WTC11 (cell line): ENCODE measurements around the gene YPEL4. TPM values are rescaled to one million over a fixed set of nuclear protein-coding genes. Genes with fewer than 3 reads are reported as not detected.

Source experiments
- ATF1 ChIP-seq: sonication (generic); formaldehyde crosslinking; IDR thresholded peaks from 2 replicates; pipeline ENCODE4 v1.8.1; 2023; ENCODE audit warnings: mild to moderate bottlenecking, moderate library complexity, missing genetic modification reagents
- ATF2 ChIP-seq: sonication (generic); formaldehyde crosslinking; IDR thresholded peaks from 2 replicates; pipeline ENCODE4 v1.8.1; 2022; ENCODE audit warnings: low read depth, missing genetic modification reagents, borderline replicate concordance
- ELF4 ChIP-seq: sonication (generic); formaldehyde crosslinking; IDR thresholded peaks from 2 replicates; pipeline ENCODE4 v1.8.1; 2022; ENCODE audit warnings: low read depth, mild to moderate bottlenecking, moderate library complexity, missing genetic modification reagents
- ETV6 ChIP-seq: sonication (generic); formaldehyde crosslinking; IDR thresholded peaks from 2 replicates; pipeline ENCODE4 v1.8.1; 2022; ENCODE audit warnings: mild to moderate bottlenecking, missing genetic modification reagents
- FOXK1 ChIP-seq: sonication (generic); formaldehyde crosslinking; IDR thresholded peaks from 2 replicates; pipeline ENCODE4 v1.8.0; 2022; ENCODE audit warnings: mild to moderate bottlenecking, moderate library complexity, missing genetic modification reagents
- GABPB1 ChIP-seq: sonication (generic); formaldehyde crosslinking; IDR thresholded peaks from 2 replicates; pipeline ENCODE4 v1.8.1; 2023; ENCODE audit warnings: mild to moderate bottlenecking, missing genetic modification reagents
- GRHL2 ChIP-seq: fragments of 250-450 bp; sonication (Bioruptor Pico); IDR thresholded peaks from 2 replicates; pipeline ENCODE4 v1.8.0; 2022; ENCODE audit warnings: mild to moderate bottlenecking, moderate library complexity; ENCODE audit not compliant: insufficient replicate concordance, severe bottlenecking
- IRF1 ChIP-seq: sonication (generic); formaldehyde crosslinking; IDR thresholded peaks from 2 replicates; pipeline ENCODE4 v1.8.0; 2023; ENCODE audit warnings: missing genetic modification reagents
- JUN ChIP-seq: sonication (generic); formaldehyde crosslinking; IDR thresholded peaks from 2 replicates; pipeline ENCODE4 v1.8.0; 2023; ENCODE audit warnings: mild to moderate bottlenecking, missing genetic modification reagents
- MLX ChIP-seq: sonication (generic); formaldehyde crosslinking; IDR thresholded peaks from 2 replicates; pipeline ENCODE4 v1.8.1; 2023; ENCODE audit warnings: mild to moderate bottlenecking, missing genetic modification reagents, moderate library complexity
- OVOL2 ChIP-seq: fragments of 250-450 bp; sonication (Bioruptor Pico); IDR thresholded peaks from 2 replicates; pipeline ENCODE4 v1.9.0; 2021; ENCODE audit warnings: mild to moderate bottlenecking, borderline replicate concordance
- TCF7 ChIP-seq: sonication (generic); formaldehyde crosslinking; IDR thresholded peaks from 2 replicates; pipeline ENCODE4 v1.8.0; 2022; ENCODE audit warnings: mild to moderate bottlenecking, low read depth, missing genetic modification reagents, moderate library complexity
- TEAD1 ChIP-seq: sonication (generic); formaldehyde crosslinking; IDR thresholded peaks from 2 replicates; pipeline ENCODE4 v1.8.0; 2022; ENCODE audit warnings: mild to moderate bottlenecking, missing genetic modification reagents
- ZNF263 ChIP-seq: sonication (generic); formaldehyde crosslinking; IDR thresholded peaks from 2 replicates; pipeline ENCODE4 v1.8.1; 2022; ENCODE audit warnings: low read depth, mild to moderate bottlenecking, moderate library complexity, missing genetic modification reagents
- ZNF317 ChIP-seq: sonication (generic); formaldehyde crosslinking; IDR thresholded peaks from 2 replicates; pipeline ENCODE4 v1.8.1; 2023; ENCODE audit warnings: low read depth, mild to moderate bottlenecking, moderate library complexity, missing genetic modification reagents, borderline replicate concordance
- total RNA-seq: library from RNA; stranded (reverse); gene quantifications from 3 replicates; pipeline ENCODE4 v1.2.3, GENCODE V29; 2021
- TF ChIP-seq, protein P1 (sequence below): fragments of 250-450 bp; sonication (Bioruptor Pico); IDR thresholded peaks from 2 replicates; pipeline ENCODE4 v1.9.0; 2021; ENCODE audit warnings: mild to moderate bottlenecking, borderline replicate concordance
- TF ChIP-seq, protein P2 (sequence below): sonication (generic); formaldehyde crosslinking; IDR thresholded peaks from 2 replicates; pipeline ENCODE4 v1.8.1; 2022; ENCODE audit warnings: mild to moderate bottlenecking, moderate library complexity, missing genetic modification reagents
- TF ChIP-seq, protein P3 (sequence below): fragments of 250-450 bp; sonication (Bioruptor Pico); IDR thresholded peaks from 2 replicates; pipeline ENCODE4 v1.9.0; 2021; ENCODE audit warnings: mild to moderate bottlenecking
- TF ChIP-seq, protein P4 (sequence below): fragments of 250-450 bp; sonication (Bioruptor Pico); conservative IDR thresholded peaks from 2 replicates; pipeline ENCODE4 v1.9.0; 2021; ENCODE audit warnings: mild to moderate bottlenecking
- TF ChIP-seq, protein P5 (sequence below): sonication (generic); formaldehyde crosslinking; IDR thresholded peaks from 2 replicates; pipeline ENCODE4 v1.8.1; 2023; ENCODE audit warnings: mild to moderate bottlenecking, missing genetic modification reagents
- TF ChIP-seq, protein P6 (sequence below): sonication (generic); formaldehyde crosslinking; IDR thresholded peaks from 2 replicates; pipeline ENCODE4 v1.8.1; 2022; ENCODE audit warnings: low read depth, mild to moderate bottlenecking, moderate library complexity, missing genetic modification reagents, borderline replicate concordance

Gene YPEL4
- total RNA-seq, 1 experiment from 2014 or later = 0.15 TPM

GRCh38 chr11:57649826-57650738, at the start of gene YPEL4 (continued):
- no peak for TF ChIP-seq GABPB1
- no peak for TF ChIP-seq TCF7 (CRISPR knock-in tag)
- TF ChIP-seq ELF4 = no peak
- TF ChIP-seq GRHL2 (CRISPR knock-in tag) = no peak
- no peak for TF ChIP-seq ZNF263 (CRISPR knock-in tag)
- no peak for TF ChIP-seq FOXK1 (CRISPR knock-in tag)
- TF ChIP-seq ATF1 = no peak
- 0 out of 2 replicates have a peak, but pooled peaks have one; percentile 52 for TF ChIP-seq OVOL2 (CRISPR knock-in tag)
- no peak for TF ChIP-seq JUN (CRISPR knock-in tag)
- 0 out of 2 replicates have a peak, but pooled peaks have one; percentile 15 for TF ChIP-seq TEAD1 (CRISPR knock-in tag)
- TF ChIP-seq, protein P1, sequence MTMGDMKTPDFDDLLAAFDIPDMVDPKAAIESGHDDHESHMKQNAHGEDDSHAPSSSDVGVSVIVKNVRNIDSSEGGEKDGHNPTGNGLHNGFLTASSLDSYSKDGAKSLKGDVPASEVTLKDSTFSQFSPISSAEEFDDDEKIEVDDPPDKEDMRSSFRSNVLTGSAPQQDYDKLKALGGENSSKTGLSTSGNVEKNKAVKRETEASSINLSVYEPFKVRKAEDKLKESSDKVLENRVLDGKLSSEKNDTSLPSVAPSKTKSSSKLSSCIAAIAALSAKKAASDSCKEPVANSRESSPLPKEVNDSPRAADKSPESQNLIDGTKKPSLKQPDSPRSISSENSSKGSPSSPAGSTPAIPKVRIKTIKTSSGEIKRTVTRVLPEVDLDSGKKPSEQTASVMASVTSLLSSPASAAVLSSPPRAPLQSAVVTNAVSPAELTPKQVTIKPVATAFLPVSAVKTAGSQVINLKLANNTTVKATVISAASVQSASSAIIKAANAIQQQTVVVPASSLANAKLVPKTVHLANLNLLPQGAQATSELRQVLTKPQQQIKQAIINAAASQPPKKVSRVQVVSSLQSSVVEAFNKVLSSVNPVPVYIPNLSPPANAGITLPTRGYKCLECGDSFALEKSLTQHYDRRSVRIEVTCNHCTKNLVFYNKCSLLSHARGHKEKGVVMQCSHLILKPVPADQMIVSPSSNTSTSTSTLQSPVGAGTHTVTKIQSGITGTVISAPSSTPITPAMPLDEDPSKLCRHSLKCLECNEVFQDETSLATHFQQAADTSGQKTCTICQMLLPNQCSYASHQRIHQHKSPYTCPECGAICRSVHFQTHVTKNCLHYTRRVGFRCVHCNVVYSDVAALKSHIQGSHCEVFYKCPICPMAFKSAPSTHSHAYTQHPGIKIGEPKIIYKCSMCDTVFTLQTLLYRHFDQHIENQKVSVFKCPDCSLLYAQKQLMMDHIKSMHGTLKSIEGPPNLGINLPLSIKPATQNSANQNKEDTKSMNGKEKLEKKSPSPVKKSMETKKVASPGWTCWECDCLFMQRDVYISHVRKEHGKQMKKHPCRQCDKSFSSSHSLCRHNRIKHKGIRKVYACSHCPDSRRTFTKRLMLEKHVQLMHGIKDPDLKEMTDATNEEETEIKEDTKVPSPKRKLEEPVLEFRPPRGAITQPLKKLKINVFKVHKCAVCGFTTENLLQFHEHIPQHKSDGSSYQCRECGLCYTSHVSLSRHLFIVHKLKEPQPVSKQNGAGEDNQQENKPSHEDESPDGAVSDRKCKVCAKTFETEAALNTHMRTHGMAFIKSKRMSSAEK (CRISPR knock-in tag) = peak; percentile 97
- TF ChIP-seq ETV6 (CRISPR knock-in tag) = no peak
- no peak for TF ChIP-seq ZNF317
- TF ChIP-seq, protein P2, sequence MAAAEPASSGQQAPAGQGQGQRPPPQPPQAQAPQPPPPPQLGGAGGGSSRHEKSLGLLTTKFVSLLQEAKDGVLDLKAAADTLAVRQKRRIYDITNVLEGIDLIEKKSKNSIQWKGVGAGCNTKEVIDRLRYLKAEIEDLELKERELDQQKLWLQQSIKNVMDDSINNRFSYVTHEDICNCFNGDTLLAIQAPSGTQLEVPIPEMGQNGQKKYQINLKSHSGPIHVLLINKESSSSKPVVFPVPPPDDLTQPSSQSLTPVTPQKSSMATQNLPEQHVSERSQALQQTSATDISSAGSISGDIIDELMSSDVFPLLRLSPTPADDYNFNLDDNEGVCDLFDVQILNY (CRISPR knock-in tag) = no peak
- TF ChIP-seq IRF1 (CRISPR knock-in tag) = no peak; the same call in 1 of the 2 replicates
- TF ChIP-seq ATF2 (CRISPR knock-in tag) = no peak
- TF ChIP-seq, protein P3, sequence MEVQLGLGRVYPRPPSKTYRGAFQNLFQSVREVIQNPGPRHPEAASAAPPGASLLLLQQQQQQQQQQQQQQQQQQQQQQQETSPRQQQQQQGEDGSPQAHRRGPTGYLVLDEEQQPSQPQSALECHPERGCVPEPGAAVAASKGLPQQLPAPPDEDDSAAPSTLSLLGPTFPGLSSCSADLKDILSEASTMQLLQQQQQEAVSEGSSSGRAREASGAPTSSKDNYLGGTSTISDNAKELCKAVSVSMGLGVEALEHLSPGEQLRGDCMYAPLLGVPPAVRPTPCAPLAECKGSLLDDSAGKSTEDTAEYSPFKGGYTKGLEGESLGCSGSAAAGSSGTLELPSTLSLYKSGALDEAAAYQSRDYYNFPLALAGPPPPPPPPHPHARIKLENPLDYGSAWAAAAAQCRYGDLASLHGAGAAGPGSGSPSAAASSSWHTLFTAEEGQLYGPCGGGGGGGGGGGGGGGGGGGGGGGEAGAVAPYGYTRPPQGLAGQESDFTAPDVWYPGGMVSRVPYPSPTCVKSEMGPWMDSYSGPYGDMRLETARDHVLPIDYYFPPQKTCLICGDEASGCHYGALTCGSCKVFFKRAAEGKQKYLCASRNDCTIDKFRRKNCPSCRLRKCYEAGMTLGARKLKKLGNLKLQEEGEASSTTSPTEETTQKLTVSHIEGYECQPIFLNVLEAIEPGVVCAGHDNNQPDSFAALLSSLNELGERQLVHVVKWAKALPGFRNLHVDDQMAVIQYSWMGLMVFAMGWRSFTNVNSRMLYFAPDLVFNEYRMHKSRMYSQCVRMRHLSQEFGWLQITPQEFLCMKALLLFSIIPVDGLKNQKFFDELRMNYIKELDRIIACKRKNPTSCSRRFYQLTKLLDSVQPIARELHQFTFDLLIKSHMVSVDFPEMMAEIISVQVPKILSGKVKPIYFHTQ (CRISPR knock-in tag) = peak; percentile 96
- TF ChIP-seq, protein P4, sequence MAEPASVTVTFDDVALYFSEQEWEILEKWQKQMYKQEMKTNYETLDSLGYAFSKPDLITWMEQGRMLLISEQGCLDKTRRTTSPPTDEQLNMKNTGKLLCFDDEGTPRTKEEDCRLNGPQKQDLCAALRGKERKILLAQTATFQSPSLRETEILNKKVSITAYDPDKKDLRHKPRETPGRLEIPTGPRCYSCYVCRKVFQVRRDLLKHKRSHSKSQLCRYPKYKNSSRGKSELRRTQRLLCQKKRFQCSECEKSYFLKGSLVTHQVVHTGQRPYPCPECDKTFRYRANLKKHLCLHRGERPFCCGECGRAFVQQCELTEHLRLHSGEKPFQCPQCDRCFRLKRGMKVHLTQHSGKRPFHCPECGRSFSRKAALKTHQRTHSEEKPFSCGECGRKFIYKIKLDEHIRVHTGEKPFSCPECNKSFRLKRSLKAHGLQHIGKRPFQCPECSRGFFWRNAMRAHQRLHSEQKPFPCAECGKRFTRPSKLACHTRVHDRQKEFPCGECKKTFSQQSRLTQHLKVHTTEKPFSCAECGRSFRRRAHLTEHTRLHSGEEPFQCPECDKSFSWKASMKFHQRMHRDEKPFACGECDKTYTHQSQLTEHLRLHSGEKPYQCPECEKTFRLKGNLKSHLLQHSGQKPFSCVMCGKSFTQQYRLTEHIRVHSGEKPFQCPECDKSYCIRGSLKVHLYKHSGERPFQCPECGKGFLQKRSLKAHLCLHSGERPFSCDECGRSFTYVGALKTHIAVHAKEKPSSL (CRISPR knock-in tag) = peak; percentile 80
- TF ChIP-seq MLX (CRISPR knock-in tag) = no peak
- TF ChIP-seq, protein P5, sequence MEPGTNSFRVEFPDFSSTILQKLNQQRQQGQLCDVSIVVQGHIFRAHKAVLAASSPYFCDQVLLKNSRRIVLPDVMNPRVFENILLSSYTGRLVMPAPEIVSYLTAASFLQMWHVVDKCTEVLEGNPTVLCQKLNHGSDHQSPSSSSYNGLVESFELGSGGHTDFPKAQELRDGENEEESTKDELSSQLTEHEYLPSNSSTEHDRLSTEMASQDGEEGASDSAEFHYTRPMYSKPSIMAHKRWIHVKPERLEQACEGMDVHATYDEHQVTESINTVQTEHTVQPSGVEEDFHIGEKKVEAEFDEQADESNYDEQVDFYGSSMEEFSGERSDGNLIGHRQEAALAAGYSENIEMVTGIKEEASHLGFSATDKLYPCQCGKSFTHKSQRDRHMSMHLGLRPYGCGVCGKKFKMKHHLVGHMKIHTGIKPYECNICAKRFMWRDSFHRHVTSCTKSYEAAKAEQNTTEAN (CRISPR knock-in tag) = no peak
- TF ChIP-seq, protein P6, sequence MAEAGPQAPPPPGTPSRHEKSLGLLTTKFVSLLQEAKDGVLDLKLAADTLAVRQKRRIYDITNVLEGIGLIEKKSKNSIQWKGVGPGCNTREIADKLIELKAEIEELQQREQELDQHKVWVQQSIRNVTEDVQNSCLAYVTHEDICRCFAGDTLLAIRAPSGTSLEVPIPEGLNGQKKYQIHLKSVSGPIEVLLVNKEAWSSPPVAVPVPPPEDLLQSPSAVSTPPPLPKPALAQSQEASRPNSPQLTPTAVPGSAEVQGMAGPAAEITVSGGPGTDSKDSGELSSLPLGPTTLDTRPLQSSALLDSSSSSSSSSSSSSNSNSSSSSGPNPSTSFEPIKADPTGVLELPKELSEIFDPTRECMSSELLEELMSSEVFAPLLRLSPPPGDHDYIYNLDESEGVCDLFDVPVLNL (CRISPR knock-in tag) = no peak
